Mucosa of descending colon (tissue), 3 donors: ENCODE results near the gene HNRNPM. TPM values are rescaled to one million over a fixed set of nuclear protein-coding genes. Genes with fewer than 3 reads are reported as not detected.
A peak's percentile ranks its signal among the peaks of the same experiment; 100 is the strongest.

Source experiments
- ATAC-seq: fragments of 200-7000 bp; cut with Tn5 transposase; one replicate; pipeline ENCODE4 v1.9.1; 2020; ENCODE audit warnings: mild to moderate bottlenecking, moderate library complexity
- DNase-seq, 3 donors: peaks; one replicate each; pipeline ENCODE4 v3.0.0-alpha.2; 2020
- H3K36me3 ChIP-seq: fragments of 200-600 bp; one replicate; pipeline ENCODE4 v1.8.0; 2021; ENCODE audit warnings: low read depth, mild to moderate bottlenecking
- H3K4me1 ChIP-seq: fragments of 200-600 bp; one replicate; pipeline ENCODE4 v1.8.0; 2021; ENCODE audit warnings: low read depth, mild to moderate bottlenecking
- H3K4me3 ChIP-seq: fragments of 200-600 bp; one replicate; pipeline ENCODE4 v1.8.0; 2021; ENCODE audit warnings: mild to moderate bottlenecking
- H3K9me3 ChIP-seq: fragments of 200-600 bp; one replicate; pipeline ENCODE4 v1.8.0; 2021; ENCODE audit warnings: mild to moderate bottlenecking
- intact Hi-C, 2 donors: fragments of 100-400 bp; cut with DNase I in 1 of 2; cut with micrococcal nuclease in 1 of 2; formaldehyde crosslinking; loops; one replicate each; pipeline versions ENCODE4 v1.11.0 to v1.11.1; 2022; cut with DNase I, micrococcal nuclease
- total RNA-seq, 3 donors: library from RNA; stranded (reverse); fragmentation: NEBNext Ultra II Directional in 2 of 3; extraction: Animal tissue kit (Norgen Biotek cat#: 25700) in 2 of 3; gene quantifications; one replicate each; pipeline versions ENCODE4 v1.2.1 to v1.2.4, GENCODE V29; 2021 to 2023
- TF ChIP-seq, protein P1 (sequence below): fragments of 200-600 bp; IDR thresholded peaks from one replicate; pipeline ENCODE4 v1.8.0; 2022; ENCODE audit warnings: antibody characterized with exemption, mild to moderate bottlenecking
- donor health status: DM: no; HTN: no; CAD: no; lungs with moderate emphysema.
- donor health status: DM: no; HTN: no; CAD: no.
- donor health status: DM: no; HTN: yes; CAD: no.

HNRNPM gene
- total RNA-seq, 3 donors from 2014 or later = 116 to 181 (median 149) TPM

DNA sequence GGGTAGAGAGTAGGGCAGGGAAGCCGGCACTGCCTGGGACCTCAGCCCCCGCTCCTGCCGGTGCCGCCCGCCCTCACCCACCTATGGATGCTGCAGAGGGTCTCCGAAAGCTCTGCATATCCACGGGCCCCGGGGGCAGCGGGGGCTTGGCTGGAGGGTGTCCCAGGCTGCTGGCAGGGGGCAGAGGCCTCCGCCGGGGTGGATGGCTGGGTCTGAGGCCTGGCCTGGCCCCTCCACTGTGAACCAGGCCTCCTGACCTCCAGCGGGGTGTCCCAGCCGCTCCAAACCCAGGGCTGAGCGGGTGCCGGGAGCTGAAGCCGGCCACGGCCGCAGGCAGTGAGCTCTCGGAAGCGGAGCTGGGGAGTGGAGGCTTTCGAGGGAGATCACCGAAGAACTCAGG lies 53.5 kb downstream of the HNRNPM start:
- Histone ChIP-seq H3K4me3 (no peak overlapping the region), H3K36me3 (no peaks in the 10 kb centered on the region), H3K4me1 (no peaks in the 10 kb centered on the region), H3K9me3 (no peaks in the 10 kb centered on the region)
- DNase-seq = no peak
- TF ChIP-seq, protein P1, sequence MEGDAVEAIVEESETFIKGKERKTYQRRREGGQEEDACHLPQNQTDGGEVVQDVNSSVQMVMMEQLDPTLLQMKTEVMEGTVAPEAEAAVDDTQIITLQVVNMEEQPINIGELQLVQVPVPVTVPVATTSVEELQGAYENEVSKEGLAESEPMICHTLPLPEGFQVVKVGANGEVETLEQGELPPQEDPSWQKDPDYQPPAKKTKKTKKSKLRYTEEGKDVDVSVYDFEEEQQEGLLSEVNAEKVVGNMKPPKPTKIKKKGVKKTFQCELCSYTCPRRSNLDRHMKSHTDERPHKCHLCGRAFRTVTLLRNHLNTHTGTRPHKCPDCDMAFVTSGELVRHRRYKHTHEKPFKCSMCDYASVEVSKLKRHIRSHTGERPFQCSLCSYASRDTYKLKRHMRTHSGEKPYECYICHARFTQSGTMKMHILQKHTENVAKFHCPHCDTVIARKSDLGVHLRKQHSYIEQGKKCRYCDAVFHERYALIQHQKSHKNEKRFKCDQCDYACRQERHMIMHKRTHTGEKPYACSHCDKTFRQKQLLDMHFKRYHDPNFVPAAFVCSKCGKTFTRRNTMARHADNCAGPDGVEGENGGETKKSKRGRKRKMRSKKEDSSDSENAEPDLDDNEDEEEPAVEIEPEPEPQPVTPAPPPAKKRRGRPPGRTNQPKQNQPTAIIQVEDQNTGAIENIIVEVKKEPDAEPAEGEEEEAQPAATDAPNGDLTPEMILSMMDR = no peak
- intact Hi-C loops = no loop called here
- ATAC-seq = no peak

DNA sequence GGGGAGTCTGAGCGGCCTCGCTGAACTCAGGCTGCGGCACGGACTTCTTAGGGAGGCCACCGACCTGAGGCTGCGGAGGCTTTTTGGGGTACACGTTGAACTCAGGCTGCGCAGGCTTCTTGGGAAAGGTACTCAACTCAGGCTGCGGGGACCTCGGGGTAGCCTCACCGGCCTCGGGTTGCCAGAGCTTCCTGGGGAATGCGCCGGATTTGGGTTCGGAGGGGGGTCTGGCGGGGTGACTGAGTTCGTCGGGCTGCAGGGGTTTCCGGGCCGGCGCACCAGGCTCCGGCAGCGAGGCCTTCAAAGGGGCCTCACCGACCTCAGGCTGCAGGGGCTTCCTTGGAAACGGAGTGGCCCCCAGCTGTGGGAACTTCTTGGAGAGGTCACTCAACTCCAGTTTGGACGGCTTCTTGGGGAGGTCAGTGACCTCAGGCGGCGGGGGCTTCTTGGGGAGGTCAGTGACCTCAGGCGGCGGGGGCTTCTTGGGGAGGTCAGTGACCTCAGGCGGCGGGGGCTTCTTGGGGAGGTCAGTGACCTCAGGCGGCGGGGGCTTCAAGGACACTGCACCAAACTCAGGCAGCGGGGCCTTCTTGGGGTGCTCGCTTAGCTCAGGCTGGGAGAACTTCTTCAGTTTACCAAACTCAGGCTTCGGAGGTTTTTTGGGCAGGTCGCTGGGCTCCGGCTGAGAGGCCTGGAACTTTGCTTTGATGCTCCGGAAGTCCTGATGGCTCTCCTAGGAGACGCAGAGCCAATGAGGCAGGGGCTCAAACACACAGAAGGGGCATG lies 54.5 kb downstream of the HNRNPM start:
- Histone ChIP-seq H3K4me1 (no peaks in the 10 kb centered on the region), H3K9me3 (no peaks in the 10 kb centered on the region), H3K4me3 (no peak overlapping the region), H3K36me3 (no peaks in the 10 kb centered on the region)
- DNase-seq (no peak), ATAC-seq (no peak)
- intact Hi-C loops = no loop called here
- TF ChIP-seq, protein P1 = no peak

DNA sequence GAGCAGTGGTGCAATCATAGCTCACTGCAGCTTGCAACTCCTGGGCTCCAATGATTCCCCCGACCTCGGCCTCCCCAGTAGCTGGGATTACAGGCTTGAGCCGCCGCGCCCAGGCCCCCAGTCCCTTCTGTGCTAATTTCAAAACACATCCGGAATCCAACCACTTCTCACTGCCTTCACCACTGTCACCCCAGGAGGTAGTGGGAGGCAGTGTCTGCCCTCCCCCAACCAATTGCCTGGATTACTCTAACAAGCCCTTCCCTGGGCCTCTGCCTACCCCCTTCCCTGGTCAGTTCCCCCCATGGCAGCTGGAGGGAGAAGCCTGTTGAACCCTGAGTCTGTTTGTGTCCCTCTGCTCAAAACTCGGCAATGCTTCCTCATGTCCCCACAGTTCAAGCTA lies 55.4 kb downstream of the HNRNPM start:
- ATAC-seq = peak; percentile 19
- DNase-seq = no peak
- Histone ChIP-seq H3K36me3 (no peaks in the 10 kb centered on the region), H3K9me3 (no peaks in the 10 kb centered on the region), H3K4me1 (no peaks in the 10 kb centered on the region), H3K4me3 (no peak overlapping the region)
- TF ChIP-seq, protein P1 = no peak
- intact Hi-C loops = loop anchor here in 1 of 2 donors (10.0 kb wide), 1 partner anchor 145 kb away; no protein-coding TSS in a partner anchor

DNA sequence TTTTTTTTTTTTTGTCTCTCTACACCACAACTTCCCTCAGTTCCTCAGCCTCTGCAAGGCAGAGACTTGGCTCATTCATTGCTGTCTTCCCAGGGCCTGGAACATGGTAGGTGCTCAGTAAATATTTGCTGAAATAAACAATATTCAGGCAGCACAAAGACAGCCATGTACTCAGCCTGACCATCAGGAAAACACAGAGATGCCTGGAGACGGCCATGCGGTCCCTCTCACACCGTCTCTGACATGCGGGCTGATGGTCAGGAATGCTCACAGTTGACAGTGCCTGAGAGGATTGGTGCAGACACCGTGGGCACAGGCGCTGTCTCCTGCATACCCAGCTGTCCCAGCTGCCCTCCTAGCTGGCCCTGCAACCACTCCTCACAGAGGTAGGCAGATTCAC lies 56.7 kb downstream of the HNRNPM start:
- ATAC-seq = no peak
- H3K9me3 ChIP-seq = no peaks in the 10 kb centered on the region
- H3K36me3 ChIP-seq = no peaks in the 10 kb centered on the region
- no peak for DNase-seq
- intact Hi-C loops = loop anchor here in 1 of 2 donors (10.0 kb wide), 1 partner anchor 147 kb away; no protein-coding TSS in a partner anchor
- H3K4me1 ChIP-seq = peaks cover 10% of the 10 kb centered on the region
- TF ChIP-seq, protein P1 = no peak
- no peak overlapping the region for H3K4me3 ChIP-seq

DNA sequence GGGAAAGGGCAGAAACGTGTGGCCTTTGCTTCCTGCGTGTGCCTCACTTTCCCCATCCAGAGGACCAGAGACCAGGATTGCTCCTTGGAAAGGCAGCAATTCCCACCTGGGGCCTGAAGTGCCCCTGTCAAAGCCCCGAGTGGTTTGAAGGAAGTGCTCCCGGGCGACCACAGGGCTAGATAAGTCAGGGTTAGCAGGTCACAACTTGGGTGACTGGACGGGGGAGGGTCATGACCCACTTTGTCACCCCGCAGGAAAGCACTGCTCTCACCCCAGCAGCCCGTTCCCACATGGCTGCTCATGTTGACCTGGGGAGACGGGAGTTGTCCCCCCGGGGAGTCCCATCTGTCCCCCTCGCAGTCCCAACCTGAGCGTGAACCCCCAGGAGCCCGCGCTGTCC lies 57.2 kb downstream of the HNRNPM start:
- DNase-seq (no peak), ATAC-seq (no peak)
- intact Hi-C loops = loop anchor here in 1 of 2 donors (10.0 kb wide), 1 partner anchor 147 kb away; no protein-coding TSS in a partner anchor

More for the DNA sequence above, 57.2 kb downstream of the HNRNPM start:
- no peaks in the 10 kb centered on the region for H3K36me3 ChIP-seq
- peaks cover 12% of the 10 kb centered on the region for H3K4me1 ChIP-seq
- H3K4me3 ChIP-seq = no peak overlapping the region
- no peaks in the 10 kb centered on the region for H3K9me3 ChIP-seq
- TF ChIP-seq, protein P1 = no peak
